Measurements from ENCODE around the gene MMP24. TPM values are rescaled to one million over a fixed set of nuclear protein-coding genes. Genes with fewer than 3 reads are reported as not detected.

MMP24 gene
- total RNA-seq, 1 donor from 2014 or later = 1.9 TPM

DNA sequence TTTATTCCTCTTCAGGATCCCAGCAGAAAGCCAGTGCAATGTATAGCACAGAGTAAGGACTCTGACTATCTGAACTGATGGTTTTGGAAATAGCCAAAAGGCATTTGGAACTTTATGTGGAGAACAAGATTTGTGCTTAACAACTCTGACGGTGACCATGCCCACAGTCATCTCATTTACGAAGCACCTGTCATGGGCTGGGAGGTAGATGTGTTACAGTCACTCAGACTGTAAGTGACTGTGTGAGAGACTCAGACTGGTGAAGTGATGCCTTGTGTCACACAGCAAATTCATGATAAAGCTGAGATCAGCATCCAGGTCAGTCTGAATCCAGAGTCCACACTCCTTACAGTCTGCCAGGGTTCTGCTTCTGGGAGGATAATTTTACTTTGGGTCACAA, 89.6 kb downstream of the MMP24 start:
- no peaks in the 10 kb centered on the region for H3F3A ChIP-seq (ENCODE audit: low read depth)
- H3K36me3 Mint-ChIP-seq = peaks cover 2% of the 10 kb centered on the region
- H4K20me1 ChIP-seq (ENCODE audit: low read depth) = no peaks in the 10 kb centered on the region
- no peak overlapping the region for H3K9ac ChIP-seq
- H3K27me3 ChIP-seq = no peaks in the 10 kb centered on the region
- H3K27ac ChIP-seq = no peak overlapping the region
- no peaks in the 10 kb centered on the region for H3K4me1 Mint-ChIP-seq
- no peaks in the 10 kb centered on the region for H3K9me3 ChIP-seq (ENCODE audit: low read depth)
- H3K4me1 ChIP-seq = no peaks in the 10 kb centered on the region
- no peaks in the 10 kb centered on the region for H3K27me3 Mint-ChIP-seq (ENCODE audit: insufficient read depth, low read depth)
- H3K36me3 ChIP-seq = no peaks in the 10 kb centered on the region
- no peak overlapping the region for H3K4me3 Mint-ChIP-seq
- H3K27ac Mint-ChIP-seq = no peak overlapping the region
- H2AFZ ChIP-seq (replicated peaks) = no peak overlapping the region
- no peak overlapping the region for H3K4me3 ChIP-seq
- H3K79me2 ChIP-seq (ENCODE audit: low read depth) = no peaks in the 10 kb centered on the region
- H3K9me3 Mint-ChIP-seq = no peaks in the 10 kb centered on the region
- DNase-seq (ENCODE audit: low spot score) = no peak
- H3K4me2 ChIP-seq = no peak overlapping the region
- no peak for TF ChIP-seq EZH2 (IDR thresholded peaks at IDR 0.05)
- TF ChIP-seq EZH2phosphoT487 (IDR thresholded peaks at IDR 0.05) = no peak
- TF ChIP-seq, protein P1, sequence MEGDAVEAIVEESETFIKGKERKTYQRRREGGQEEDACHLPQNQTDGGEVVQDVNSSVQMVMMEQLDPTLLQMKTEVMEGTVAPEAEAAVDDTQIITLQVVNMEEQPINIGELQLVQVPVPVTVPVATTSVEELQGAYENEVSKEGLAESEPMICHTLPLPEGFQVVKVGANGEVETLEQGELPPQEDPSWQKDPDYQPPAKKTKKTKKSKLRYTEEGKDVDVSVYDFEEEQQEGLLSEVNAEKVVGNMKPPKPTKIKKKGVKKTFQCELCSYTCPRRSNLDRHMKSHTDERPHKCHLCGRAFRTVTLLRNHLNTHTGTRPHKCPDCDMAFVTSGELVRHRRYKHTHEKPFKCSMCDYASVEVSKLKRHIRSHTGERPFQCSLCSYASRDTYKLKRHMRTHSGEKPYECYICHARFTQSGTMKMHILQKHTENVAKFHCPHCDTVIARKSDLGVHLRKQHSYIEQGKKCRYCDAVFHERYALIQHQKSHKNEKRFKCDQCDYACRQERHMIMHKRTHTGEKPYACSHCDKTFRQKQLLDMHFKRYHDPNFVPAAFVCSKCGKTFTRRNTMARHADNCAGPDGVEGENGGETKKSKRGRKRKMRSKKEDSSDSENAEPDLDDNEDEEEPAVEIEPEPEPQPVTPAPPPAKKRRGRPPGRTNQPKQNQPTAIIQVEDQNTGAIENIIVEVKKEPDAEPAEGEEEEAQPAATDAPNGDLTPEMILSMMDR (IDR thresholded peaks at IDR 0.05) = no peak

DNA sequence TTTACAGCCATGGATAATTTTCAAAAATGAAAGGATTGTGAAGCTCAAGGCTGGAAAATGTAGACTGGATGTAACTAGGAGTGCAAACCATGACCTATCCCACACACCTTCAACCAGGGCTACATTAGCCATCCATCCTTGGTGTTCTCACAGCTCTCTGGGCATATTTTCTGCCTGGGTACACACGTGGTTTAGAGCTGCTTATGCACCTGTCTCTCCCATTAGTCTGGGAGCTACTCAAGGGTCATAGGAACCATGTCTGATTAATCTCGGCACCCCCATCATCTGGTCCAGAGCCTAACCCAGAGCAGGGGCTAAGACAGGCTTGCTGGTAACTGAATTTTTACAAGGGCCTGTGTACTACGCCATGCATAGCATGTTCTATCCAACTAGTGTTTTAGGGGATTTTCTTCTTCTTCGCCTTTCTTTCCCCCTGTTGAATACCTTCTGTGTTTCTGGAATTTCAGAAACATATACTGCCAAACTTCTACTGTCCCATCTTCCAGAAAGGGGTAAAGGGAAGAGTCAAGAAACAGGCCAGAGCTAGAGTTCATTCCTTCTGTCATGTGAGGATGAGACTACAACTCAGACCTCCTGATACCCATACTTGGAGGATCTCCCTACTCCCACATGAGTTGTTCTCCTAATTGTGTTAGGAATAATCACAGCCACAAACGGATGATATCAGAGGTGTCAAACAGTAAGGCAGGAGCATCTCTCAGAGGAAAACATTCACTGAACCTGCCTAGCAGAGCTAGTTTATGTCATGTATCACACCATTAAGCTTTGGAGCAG, 91.1 kb downstream of the MMP24 start:
- Histone ChIP-seq H3K36me3 (no peaks in the 10 kb centered on the region), H3K4me3 (no peak overlapping the region), H4K20me1 (ENCODE audit: low read depth) (no peaks in the 10 kb centered on the region), H2AFZ (replicated peaks) (no peak overlapping the region), H3K27me3 (no peaks in the 10 kb centered on the region), H3K79me2 (ENCODE audit: low read depth) (no peaks in the 10 kb centered on the region), H3K27ac (no peak overlapping the region), H3K4me2 (no peak overlapping the region), H3F3A (ENCODE audit: low read depth) (no peaks in the 10 kb centered on the region), H3K4me1 (no peaks in the 10 kb centered on the region), H3K9me3 (ENCODE audit: low read depth) (no peaks in the 10 kb centered on the region), H3K9ac (no peak overlapping the region)
- Mint-ChIP-seq H3K36me3 (peaks cover 2% of the 10 kb centered on the region), H3K27me3 (ENCODE audit: insufficient read depth, low read depth) (no peaks in the 10 kb centered on the region), H3K4me3 (no peak overlapping the region), H3K27ac (no peak overlapping the region), H3K9me3 (no peaks in the 10 kb centered on the region), H3K4me1 (no peaks in the 10 kb centered on the region)
- DNase-seq (ENCODE audit: low spot score) = no peak
- TF ChIP-seq, protein P1 (IDR thresholded peaks at IDR 0.05) = no peak
- TF ChIP-seq EZH2 (IDR thresholded peaks at IDR 0.05) (no peak), EZH2phosphoT487 (IDR thresholded peaks at IDR 0.05) (no peak)

DNA sequence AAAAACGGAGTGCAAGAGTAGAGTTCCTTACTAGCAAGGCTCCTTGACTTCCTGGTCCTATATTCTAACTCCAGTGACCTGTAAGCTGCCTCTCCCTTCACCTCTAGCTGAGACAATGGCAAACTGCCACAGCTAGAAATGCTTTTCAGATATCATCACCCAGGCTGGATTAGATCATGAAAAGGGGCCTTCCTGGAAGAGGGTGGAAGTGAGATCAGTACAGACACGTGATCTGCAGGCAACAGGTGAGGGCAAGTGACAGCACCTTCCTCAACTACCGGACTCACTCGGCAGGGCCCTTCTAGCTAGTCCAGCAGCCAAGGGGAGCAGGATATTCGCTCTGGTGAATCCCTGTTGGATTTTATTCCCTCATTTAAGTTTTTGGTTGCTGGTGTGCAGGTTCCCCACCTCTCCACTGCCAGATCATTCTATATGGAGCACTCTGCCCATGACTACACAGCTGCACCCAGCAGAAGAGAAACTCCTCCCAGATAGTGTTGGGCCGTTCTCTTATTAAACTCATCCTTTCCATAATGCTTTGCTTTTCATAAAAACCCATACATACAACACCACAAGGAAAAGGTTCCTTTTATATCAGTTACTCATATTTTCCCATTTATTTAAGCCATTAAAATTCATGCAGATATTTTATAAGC, 92.1 kb downstream of the MMP24 start:
- no peaks in the 10 kb centered on the region for H3K27me3 Mint-ChIP-seq (ENCODE audit: insufficient read depth, low read depth)
- no peaks in the 10 kb centered on the region for H3K36me3 Mint-ChIP-seq
- Histone ChIP-seq H3K27me3 (no peaks in the 10 kb centered on the region), H3K4me3 (no peak overlapping the region), H3K4me2 (no peak overlapping the region), H3K9me3 (ENCODE audit: low read depth) (no peaks in the 10 kb centered on the region), H3K9ac (no peak overlapping the region), H4K20me1 (ENCODE audit: low read depth) (no peaks in the 10 kb centered on the region), H3F3A (ENCODE audit: low read depth) (no peaks in the 10 kb centered on the region), H3K79me2 (ENCODE audit: low read depth) (no peaks in the 10 kb centered on the region), H2AFZ (replicated peaks) (no peak overlapping the region), H3K27ac (no peak overlapping the region), H3K36me3 (no peaks in the 10 kb centered on the region), H3K4me1 (no peaks in the 10 kb centered on the region)
- no peak overlapping the region for H3K27ac Mint-ChIP-seq
- no peak for DNase-seq (ENCODE audit: low spot score)
- no peak for TF ChIP-seq EZH2 (IDR thresholded peaks at IDR 0.05)
- no peaks in the 10 kb centered on the region for H3K9me3 Mint-ChIP-seq
- H3K4me1 Mint-ChIP-seq = no peaks in the 10 kb centered on the region
- no peak overlapping the region for H3K4me3 Mint-ChIP-seq

All from neural progenitor cell (in vitro differentiated cells).